Muscle of arm (tissue), 12 donors: ENCODE results near the gene VPS45. TPM values are rescaled to one million over a fixed set of nuclear protein-coding genes. Genes with fewer than 3 reads are reported as not detected.
"Not testable (repeated sequence)": the region's sequence is repeated elsewhere in the genome, so short reads cannot be mapped to it uniquely, and the experiment has no call there.

Experiments
- DNase-seq: peaks from one replicate; pipeline ENCODE4 v3.0.0-alpha.2; 2013
- polyA plus RNA-seq, 12 donors: library from polyadenylated mRNA; unstranded; fragments of 120-200 nt; gene quantifications; one replicate each; pipeline ENCODE4 v1.2.1, GENCODE V29; 2013; ENCODE audit not compliant: insufficient read length in 12 of 12

The VPS45 gene
- polyA plus RNA-seq, 12 donors: 36.4 to 61.4 (median 49.9) TPM; not detected in 1

DNA sequence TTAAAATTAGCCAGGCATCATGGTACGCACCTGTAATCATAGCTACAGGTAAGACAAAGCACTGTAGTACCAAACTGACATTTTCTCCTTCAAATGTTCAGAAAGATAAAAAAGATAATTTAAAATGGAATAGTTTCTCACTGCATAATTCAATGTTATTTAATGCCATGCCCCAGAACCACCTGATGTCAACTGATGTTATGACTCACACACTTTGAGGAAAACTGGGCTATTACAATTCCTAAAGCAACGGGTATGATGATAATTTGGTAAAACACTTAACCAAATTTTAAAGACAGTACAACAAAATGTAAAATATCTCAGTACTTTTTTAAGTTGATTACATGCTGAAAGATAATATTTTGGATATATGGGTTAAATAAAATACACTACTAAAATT is 59.2 kb downstream of the VPS45 start:
- no peak for DNase-seq

GRCh38 chr1:150127464-150127863 is 59.9 kb downstream of the VPS45 start:
- no peak for DNase-seq

DNA sequence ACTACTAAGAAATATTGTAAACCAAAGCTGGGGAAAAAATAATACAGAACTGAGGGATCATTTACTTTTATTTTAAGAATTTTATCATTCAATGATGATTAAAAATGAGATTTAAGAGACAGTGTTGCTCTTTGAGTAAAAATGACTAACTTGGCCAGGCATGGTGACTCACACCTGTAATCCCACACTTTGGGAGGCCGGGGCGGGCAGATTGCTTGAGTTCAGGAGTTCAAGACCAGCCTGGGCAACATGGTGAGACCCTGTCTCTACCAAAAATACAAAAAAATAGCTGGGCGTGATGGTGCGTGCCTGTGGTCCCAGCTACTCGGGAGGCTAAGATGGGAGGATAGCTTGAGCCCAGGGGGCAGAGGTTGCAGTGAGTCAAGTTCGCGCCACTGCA is 60.3 kb downstream of the VPS45 start:
- no peak for DNase-seq

GRCh38 chr1:150132372-150132771 is 64.8 kb downstream of the VPS45 start:
- DNase-seq: no peak

GRCh38 chr1:150134537-150134936 is 67.0 kb downstream of the VPS45 start:
- DNase-seq: no peak

- DNase-seq: not testable (repeated sequence)
Measured at GRCh38 chr1:150135400-150135799, 67.8 kb downstream of the VPS45 start.

- DNase-seq: no peak
Measured at GRCh38 chr1:150138044-150138443, 70.5 kb downstream of the VPS45 start.

DNA sequence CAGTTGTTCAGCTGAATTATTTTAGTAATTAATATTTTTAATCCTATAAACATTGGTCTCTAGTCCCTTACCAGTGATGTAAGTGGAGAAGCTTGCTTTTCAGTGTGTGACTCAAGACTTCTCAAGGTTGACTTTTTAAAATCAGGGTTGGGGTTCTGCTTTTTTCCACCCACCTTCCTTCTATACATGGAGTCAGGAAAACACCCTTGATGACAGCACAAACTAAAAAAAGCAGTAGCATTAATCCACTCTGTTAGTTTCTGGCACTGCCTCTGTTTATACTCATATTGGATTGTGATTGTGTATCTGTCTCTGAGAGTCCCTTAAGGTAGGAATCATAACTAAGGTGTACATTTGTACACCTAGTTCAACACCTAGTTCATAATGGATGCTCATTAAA is 73.9 kb downstream of the VPS45 start:
- DNase-seq: no peak

DNA sequence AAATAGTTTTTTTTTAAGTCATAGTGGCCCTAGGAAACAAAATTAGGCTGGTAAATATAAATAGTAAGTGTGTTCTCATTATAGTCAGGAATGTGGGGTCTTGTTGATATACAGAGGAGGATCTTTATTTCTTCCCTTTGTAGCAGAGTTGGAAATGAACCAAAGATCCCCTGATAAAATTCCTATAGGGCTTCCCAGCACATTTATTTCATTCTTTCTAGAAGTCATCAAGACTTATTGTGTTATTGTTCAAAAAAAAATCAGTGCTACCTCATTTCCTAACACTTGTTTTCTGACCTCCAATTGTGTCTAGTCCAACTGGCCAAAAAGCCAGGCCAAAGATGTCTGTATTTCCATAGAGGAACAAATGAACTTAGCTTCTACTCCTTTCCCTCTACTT is 74.5 kb downstream of the VPS45 start:
- no peak for DNase-seq

- no peak for DNase-seq
Measured at GRCh38 chr1:150144606-150145005, 77.0 kb downstream of the VPS45 start.

- DNase-seq: not testable (repeated sequence)
Measured at GRCh38 chr1:150146016-150146415, 78.4 kb downstream of the VPS45 start.

DNA sequence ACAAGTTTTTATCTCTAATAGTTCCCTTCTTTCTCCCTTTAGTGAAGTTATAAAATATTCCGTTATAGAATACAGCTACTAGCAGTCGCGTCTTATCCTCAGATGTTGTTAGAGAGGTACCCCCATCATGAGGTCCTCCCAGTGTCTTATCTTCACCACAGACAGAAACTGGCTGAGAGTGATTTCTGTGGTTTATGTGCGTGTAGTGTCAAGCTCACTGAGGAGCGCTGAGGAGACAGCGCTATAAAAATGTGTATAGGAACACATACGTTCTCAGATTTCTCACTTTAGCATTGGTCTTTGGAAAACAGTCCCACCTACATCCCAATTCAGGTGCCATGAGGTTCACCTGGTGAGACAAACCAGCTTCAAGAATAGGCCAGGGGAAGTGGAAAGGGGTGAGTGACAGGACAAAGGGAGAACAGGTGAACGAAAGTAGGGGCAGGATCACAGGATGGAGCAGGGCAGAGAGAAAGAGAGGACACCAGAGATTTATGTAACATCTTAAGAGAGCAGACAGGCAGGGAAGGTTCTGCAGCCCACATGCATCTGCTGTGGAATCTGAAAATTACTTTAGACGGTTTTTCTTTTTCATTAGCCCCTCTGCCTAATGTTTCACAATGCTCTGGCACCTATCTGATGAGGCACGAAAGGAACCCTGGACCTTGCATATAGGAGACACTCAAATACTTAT is 79.4 kb downstream of the VPS45 start:
- DNase-seq: no peak

DNA sequence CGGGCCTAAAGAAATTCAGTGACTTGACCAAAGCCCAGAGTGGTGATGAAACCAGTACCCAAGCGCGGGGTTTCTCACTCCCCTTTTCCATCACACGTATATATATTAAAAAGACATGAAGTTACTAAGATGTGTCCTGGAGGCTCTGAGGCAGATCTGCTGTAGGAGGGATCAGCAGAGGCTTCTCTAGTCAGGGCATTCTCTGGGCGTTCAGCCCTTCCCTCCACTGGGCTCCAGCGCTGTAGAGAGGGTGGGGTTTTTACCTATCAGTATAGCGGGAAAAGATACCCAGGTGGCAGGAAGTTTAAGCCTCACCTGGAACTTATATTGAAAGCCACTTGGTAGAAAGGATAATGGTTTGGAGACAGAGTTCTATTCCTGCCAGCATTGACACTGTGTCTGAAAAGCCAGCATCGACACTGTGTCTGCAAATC is 81.3 kb downstream of the VPS45 start:
- DNase-seq: no peak

DNA sequence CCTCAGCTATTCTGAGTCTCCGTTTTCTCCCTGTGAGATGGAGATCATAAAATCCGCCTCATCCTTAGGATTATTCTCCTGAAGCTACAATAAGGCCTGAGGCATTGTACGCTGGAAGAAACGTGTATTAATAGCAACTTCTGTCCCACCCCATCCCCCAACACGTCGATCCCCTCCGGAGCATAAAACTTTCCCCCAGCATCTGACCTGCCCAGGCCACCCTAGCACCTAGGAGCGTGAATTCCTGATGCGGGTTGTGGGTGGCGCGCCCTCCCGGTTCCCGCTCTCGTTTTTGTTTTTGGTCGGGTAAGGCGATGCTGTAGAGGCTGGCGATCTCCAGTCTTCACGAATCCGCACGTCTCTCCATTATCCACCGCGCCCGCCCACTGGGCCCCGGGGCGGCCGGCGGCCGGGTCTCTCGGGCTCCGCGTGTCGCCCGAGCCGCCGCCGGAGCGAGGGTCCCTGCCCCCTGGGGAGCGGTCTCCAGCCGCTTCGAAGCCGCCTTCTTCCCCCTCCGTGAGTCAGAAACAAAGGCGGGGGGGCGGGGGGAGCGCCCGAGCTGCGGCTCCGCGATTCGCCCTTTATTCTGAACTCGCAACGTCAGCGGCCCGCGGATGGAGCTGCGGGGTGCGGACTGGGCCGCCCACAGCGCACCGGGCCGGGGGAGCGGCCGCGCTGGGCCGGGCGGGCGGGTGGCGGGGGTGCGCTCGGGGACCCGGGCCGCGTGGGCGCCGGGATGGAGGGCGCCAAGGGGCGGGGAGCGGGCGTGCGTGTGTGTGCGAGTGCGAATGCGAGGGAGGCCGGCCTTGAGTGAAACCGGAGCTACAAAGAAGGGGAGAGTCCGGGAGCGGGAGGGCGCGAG is 81.9 kb downstream of the VPS45 start, which contains the start of gene PLEKHO1:
Gene PLEKHO1, plus strand, starts transcription at position 646 of the 862 bp plus-strand sequence. CDS start 342 bp downstream, outside the sequence.
- DNase-seq: peak; percentile 75

GRCh38 chr1:150150133-150151021 is 82.8 kb downstream of the VPS45 start:
- no peak for DNase-seq

GRCh38 chr1:150151291-150152181 is 84.0 kb downstream of the VPS45 start:
- no peak for DNase-seq

DNA sequence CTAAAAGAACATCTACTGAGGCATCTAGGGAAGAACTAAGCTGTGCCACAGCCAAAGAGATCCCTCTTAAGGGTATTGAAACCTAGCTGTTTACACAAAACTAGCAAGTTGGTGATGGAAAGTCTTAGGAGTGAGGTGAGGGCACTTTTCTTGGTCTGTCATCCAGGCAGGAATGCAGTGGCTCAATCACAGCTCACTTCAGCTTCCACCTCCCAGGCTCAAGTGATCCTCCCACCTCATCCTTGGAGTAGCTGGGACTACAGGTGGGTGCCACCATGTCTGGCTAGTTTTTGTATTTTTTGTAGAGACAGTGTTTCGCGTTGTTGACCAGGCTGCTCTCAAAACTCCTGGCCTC is 84.6 kb downstream of the VPS45 start:
- DNase-seq: no peak

GRCh38 chr1:150152772-150153456 is 85.3 kb downstream of the VPS45 start:
- no peak for DNase-seq

DNA sequence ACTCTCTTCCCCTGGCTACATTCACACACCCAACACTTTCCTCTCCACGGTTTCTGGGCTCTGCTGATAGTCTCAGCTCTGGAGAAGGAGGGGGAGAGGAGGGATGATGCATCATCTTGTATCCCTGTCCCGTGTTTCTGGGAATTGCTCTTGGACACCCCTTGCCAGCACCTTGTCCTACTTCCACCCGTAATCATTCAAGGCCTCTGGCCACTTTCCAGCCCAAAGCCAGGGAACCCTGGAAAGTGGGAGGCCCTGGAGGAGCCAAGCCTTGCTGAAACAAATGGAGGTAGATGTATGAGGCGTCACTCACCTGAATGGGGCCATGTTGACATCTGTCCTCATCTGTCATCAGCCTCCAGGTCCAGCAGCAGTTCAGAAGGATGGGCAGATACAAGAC is 86.6 kb downstream of the VPS45 start:
- DNase-seq: no peak

DNA sequence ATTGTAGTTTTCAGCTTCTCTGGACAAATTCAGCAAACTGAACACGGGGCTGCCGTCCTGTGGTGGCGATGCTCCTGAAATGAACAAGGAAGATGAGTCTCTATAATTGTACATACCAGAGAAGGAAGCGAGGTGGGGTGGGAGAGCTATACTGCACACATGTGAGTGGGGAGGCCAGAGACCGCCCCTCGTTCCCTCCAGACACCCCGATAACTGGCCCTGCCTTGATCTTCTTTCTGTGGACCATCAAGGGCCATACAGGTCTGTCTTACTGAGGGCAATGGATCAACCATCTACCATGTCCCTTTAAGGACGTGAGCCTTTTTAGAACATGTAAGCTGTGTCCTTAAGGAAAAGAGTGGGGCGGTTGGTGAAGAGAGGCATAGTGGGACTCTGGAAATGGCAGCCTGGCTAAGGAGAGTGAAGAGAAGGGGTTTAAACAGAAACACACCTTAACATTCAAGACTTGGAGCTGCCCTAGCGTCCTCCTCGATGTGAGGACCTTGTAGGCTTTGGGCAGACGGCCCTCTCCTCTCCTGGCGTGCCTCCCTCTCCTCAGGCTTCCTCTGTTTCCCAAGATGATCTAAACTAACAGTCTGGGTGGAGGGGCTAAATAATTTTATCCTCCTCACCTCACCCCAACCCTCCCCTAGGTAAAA is 88.0 kb downstream of the VPS45 start:
- DNase-seq: no peak
